HG02870 (cell line): ENCODE data around the gene IL26.
A peak's percentile ranks its signal among the peaks of the same experiment; 100 is the strongest.
"Not testable (repeated sequence)": the region's sequence is repeated elsewhere in the genome, so short reads cannot be mapped to it uniquely, and the experiment has no call there.

Experiments used
- ATAC-seq: cut with Tn5 transposase; IDR thresholded peaks from one replicate; pipeline ENCODE4 v1.9.1; 2021; ENCODE audit warnings: mild to moderate bottlenecking, moderate library complexity; ENCODE audit not compliant: unreplicated experiment

The IL26 gene

GRCh38 chr12:68240975-68241374 is 15.4 kb upstream of the IL26 start:
- ATAC-seq: peak; percentile 98

DNA sequence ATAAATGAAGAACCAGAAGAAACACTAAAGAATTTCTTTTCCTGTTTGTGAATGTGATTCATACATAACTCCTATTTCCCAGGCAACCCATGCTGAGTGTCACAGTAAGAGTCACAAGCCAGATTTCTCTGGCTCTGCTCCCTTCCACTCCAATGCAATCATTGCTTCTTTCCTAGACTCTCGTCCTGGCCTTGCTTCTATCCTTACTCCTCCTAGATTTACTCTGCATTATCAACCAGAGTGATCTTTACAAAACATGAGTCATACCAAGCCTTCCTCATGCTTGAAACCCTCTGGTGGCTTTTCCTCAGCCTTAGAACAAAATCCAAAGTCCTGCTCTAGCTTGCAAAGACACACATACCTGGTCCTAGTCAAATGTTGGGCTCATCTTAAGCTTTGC is 14.5 kb upstream of the IL26 start:
- ATAC-seq: no peak

DNA sequence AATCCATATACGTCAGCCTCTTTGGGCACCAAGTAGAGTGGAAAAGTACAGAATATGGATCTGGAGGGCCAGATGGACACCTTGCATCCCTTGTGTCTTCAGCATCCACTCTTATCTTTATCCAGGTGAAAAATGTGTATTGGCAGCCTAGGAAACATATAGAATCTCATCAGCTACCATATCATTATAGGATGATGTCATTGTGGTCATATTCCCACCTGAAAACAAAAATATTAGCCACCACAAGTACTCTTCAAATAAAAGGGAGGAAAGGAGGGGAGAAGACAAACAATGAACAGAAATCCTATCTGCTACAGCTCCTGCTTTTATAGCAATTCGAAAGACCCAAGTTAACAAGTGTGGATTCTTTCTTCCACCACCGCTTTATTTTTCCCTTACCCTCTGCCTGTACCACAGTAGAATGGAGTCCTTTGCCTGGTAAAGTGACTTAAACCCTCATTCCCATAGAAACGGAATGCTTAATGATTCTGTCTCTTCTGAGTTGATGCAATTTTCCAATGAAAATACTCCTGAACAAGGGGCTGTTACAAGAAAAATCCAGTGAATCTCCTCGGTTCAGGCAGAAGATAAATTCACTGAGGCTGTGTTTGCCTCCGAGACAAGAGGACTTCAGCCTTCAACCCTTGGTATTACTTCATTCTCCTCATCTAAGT is 13.8 kb upstream of the IL26 start:
- no peak for ATAC-seq

DNA sequence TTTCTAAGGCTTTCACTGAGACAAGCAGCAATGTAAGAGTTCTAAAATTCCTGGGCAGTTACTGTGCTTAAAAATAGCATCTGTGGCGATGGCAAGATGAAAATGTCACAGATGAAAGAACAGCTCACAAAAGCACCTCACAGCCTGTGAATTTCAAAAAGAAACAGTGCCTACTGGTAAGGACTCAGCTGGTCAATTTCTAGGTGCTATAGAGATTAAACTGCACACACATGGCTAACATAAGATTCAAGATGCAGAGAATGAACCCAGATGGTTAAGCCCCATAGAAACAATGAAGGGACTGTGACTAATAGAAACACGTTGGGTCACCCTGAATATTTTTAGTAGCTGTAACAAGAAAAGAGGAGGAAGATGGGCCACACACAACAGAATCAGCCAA is 12.0 kb upstream of the IL26 start:
- no peak for ATAC-seq

DNA sequence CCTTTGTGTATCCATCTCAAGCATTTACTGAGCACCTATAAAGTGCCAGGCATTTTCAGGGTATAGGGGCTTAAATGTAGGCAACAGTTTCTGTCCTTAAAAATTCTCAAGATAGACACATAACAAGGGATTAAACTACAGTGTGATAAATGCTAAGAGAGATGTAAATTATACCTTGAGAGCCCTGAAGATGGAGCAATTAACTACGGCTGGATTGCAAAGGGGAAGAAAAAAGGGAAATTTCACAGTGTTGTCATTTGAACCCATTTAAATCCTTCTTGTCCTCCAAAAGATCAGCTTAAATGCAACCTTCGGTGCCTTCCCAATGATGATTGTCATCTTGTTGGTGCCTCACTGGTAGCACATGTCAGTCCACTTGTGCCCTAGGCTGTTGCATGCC is 11.5 kb upstream of the IL26 start:
- no peak for ATAC-seq

GRCh38 chr12:68236421-68237059 is 10.9 kb upstream of the IL26 start:
- peak; percentile 52 for ATAC-seq

GRCh38 chr12:68235576-68235975 is 10.0 kb upstream of the IL26 start:
- no peak for ATAC-seq

DNA sequence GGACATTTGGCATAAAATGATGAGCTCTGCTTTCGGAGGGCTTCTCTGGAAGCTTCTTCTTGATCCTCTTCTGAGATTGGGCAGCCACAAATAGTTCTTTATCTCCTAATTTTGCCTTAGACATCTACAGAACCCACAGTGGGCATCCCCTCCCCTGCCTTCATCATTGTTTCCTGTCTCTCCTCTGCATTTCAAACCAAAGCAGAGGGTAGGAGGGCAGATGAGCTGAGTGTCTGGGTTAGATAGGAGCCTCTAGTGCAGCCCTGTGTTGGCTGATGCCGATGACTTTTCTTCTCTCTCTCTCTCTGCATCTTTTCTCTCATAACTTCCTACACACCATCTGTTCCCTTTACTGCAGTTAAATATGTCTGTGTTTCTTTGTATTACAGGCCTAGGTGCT is 8.5 kb upstream of the IL26 start:
- ATAC-seq: no peak

GRCh38 chr12:68233498-68233897 is 7.9 kb upstream of the IL26 start:
- no peak for ATAC-seq

DNA sequence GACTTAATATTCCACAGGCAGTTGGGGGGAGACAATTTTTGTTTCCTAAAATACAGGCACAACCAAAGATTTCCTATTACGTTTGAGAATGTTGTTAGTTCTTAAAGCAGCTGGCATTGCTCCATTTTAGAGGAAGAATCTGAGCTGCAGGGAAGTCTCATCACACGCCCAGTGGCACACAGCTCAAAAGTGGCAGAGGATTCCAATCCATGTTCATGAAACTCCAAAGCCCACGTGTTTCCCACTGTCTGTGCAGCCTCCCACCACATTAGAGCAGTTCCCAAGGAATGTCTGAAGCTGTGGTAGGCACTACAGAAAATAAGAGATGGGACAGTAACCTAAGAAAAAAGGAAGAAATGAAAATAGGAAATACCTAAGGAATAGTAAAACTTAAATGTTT is 6.1 kb upstream of the IL26 start:
- ATAC-seq: no peak

- no peak for ATAC-seq
These were observed 5.6 kb upstream of the IL26 start for GRCh38 chr12:68231229-68231628.

DNA sequence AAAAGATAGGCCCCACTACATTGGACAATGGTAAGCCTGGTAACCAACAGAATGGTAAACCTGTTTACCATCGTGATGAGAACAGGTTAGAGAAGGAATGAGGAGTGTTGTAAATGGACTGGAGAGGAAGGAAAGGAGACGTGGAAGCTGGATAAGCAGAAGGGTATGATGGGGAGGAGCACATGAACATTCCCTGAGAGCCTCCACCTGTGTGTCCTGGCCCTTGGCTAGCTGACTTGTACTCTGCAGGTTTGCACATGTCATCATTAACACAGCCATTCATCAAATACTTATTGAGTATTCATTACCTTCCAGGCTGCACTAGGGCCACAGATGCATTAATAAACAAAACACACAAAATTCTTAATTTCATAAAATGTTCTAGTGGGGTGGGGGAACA is 4.3 kb upstream of the IL26 start:
- no peak for ATAC-seq

GRCh38 chr12:68227356-68227755 is 1.7 kb upstream of the IL26 start:
- ATAC-seq: no peak

DNA sequence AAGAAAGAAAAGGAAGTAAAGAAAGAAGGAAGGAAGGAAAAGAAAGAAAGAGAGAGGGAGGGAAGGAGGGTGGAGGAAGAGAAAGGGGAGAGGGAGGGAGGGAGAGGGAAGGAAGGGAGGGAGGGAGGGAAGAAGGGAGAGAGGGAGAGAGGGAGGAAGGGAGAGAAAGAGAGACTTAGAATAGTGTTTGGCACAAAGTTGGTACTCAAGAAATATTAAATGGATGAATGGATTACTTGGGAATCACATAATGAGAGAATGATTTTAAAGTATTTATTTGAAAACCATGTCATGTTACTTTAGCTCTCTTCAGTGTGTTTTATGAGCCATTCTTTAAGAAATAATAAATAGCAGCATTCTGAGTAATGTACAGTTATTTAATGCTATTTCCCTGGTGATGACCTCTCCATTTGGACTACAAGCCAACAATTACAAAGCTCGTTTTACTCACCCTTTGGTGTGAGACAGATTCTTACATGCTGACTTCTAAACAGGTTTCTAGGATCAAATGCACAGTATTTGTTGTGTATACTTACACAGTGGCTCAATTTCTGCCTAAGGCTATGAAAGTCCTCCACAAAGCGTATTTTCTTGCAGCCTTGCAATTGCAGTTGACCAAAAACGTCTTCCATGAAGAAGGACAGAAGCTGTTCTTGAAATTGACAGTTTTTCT is 861 bp downstream of the IL26 start:
- ATAC-seq: no peak

DNA sequence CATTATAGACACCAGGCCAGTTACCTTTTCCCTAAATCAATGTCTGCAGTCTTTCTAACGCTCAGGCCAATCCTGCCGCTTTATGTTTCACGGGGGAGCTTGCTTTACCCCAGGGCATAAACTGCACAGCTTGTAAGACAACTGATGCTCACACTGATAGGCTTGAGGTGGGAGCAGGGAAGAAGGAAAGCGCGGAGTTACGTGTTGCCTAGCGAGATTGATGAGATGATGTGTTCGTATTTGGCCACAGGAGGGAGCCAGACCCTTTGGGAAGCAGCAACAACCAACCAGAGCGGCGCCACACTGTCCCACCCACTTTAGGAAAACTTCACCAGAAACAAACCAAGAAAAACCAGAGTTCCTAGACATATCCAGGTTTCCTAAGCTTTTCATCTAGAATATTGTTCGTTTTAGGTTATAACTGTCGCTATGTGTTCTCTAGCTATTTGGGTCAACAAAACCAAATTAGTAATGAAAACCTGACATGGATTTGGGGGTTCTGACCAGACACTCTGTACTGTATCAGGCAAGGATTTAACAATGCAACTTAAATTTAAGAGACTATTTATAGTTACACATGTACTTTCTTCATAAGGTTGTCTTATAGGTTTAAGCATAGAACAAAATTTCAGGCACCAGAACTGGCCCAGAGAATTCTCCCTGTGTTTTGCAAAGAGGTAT is 2.4 kb downstream of the IL26 start:
- peak; percentile 93 for ATAC-seq

GRCh38 chr12:68222326-68222725 is 3.3 kb downstream of the IL26 start:
- ATAC-seq: no peak

- ATAC-seq: no peak
These were observed 4.1 kb downstream of the IL26 start for GRCh38 chr12:68221497-68221896.

DNA sequence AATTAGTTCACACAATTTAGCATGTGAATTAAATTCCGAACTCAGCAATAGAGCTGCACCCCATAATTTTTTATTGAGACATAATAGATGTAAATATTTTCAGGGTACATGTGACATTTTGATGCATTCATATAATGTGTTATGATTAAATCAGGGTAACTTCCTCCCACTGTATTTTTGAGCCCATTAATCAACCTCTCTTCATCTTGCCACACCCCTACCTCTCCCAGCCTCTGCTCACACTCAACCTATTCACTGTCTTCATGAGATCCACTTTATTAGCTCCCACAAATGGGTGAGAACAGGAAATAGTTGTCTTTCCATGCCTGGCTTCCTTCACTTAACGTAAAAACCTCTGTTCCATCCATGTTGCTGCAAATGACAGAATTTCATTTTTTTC is 14.7 kb downstream of the IL26 start:
- no peak for ATAC-seq

GRCh38 chr12:68209048-68209728 is 16.4 kb downstream of the IL26 start:
- not testable (repeated sequence) for ATAC-seq

GRCh38 chr12:68207276-68207675 is 18.3 kb downstream of the IL26 start:
- no peak for ATAC-seq

- no peak for ATAC-seq
These were observed 19.2 kb downstream of the IL26 start for GRCh38 chr12:68206446-68206845.
